Large intestine (tissue), 12 donors: ENCODE data around the gene SPPL3. TPM values are rescaled to one million over a fixed set of nuclear protein-coding genes. Genes with fewer than 3 reads are reported as not detected.
"Not testable (repeated sequence)": the region's sequence is repeated elsewhere in the genome, so short reads cannot be mapped to it uniquely, and the experiment has no call there.

Experiments
- DNase-seq, 2 donors: peaks; one replicate each; pipeline versions ENCODE4 v3.0.0 to v3.0.0-alpha.2; 2013
- H3K27ac ChIP-seq: one replicate; pipeline ENCODE4 v1.5.1; 2013; ENCODE audit warnings: low read length
- H3K27me3 ChIP-seq: 2 replicates; pipeline ENCODE4 v1.6.1; 2013; ENCODE audit warnings: low read length; ENCODE audit not compliant: control insufficient read depth, insufficient read depth
- H3K36me3 ChIP-seq: 2 replicates; pipeline ENCODE4 v1.6.1; 2013; ENCODE audit warnings: low read length; ENCODE audit not compliant: control insufficient read depth, insufficient read depth
- H3K4me1 ChIP-seq: one replicate; pipeline ENCODE4 v1.6.1; 2013; ENCODE audit warnings: low read length; ENCODE audit not compliant: control insufficient read depth, insufficient read depth
- H3K4me3 ChIP-seq: one replicate; pipeline ENCODE4 v1.5.1; 2013; ENCODE audit warnings: low read length
- H3K9me3 ChIP-seq: one replicate; pipeline ENCODE4 v1.6.1; 2013; ENCODE audit warnings: mild to moderate bottlenecking, low read depth, low read length, moderate library complexity; ENCODE audit not compliant: control insufficient read depth
- WGBS: methylation state at CpG from one replicate; pipeline ENCODE4 v1.1.5; 2013; ENCODE audit warnings: low lambda C conversion rate; ENCODE audit not compliant: insufficient coverage; 5-methylcytosine and 5-hydroxymethylcytosine counted together
- long read RNA-seq, 11 donors: transcript quantifications; one replicate each; lab custom pipeline, GENCODE V29; 2026
- polyA plus RNA-seq: library from polyadenylated mRNA; unstranded; fragments of 120-200 nt; gene quantifications from one replicate; pipeline ENCODE4 v1.2.1, GENCODE V29; 2013

The SPPL3 gene, protein sequence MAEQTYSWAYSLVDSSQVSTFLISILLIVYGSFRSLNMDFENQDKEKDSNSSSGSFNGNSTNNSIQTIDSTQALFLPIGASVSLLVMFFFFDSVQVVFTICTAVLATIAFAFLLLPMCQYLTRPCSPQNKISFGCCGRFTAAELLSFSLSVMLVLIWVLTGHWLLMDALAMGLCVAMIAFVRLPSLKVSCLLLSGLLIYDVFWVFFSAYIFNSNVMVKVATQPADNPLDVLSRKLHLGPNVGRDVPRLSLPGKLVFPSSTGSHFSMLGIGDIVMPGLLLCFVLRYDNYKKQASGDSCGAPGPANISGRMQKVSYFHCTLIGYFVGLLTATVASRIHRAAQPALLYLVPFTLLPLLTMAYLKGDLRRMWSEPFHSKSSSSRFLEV
- polyA plus RNA-seq: 48.1 TPM
- long read RNA-seq, donor 1, full-length matches to known transcripts: 8 of 8 reads
- long read RNA-seq, donor 1, partial matches to known transcripts: 0 of 8 reads
- long read RNA-seq, donor 1, other reads (novel, unspliced or antisense): 0 of 8 reads
- long read RNA-seq, donor 2, full-length matches to known transcripts: 16 of 22 reads
- long read RNA-seq, donor 2, partial matches to known transcripts: 6 of 22 reads
- long read RNA-seq, donor 2, other reads (novel, unspliced or antisense): 0 of 22 reads
- long read RNA-seq, donor 3: 0 reads
- long read RNA-seq, donor 4, full-length matches to known transcripts: 2 of 2 reads
- long read RNA-seq, donor 4, partial matches to known transcripts: 0 of 2 reads
- long read RNA-seq, donor 4, other reads (novel, unspliced or antisense): 0 of 2 reads
- long read RNA-seq, donor 5, full-length matches to known transcripts: 8 of 8 reads
- long read RNA-seq, donor 5, partial matches to known transcripts: 0 of 8 reads
- long read RNA-seq, donor 5, other reads (novel, unspliced or antisense): 0 of 8 reads
- long read RNA-seq, donor 6, full-length matches to known transcripts: 16 of 16 reads
- long read RNA-seq, donor 6, partial matches to known transcripts: 0 of 16 reads
- long read RNA-seq, donor 6, other reads (novel, unspliced or antisense): 0 of 16 reads
- long read RNA-seq, donor 7, full-length matches to known transcripts: 7 of 7 reads
- long read RNA-seq, donor 7, partial matches to known transcripts: 0 of 7 reads
- long read RNA-seq, donor 7, other reads (novel, unspliced or antisense): 0 of 7 reads
- long read RNA-seq, donor 8, full-length matches to known transcripts: 10 of 10 reads
- long read RNA-seq, donor 8, partial matches to known transcripts: 0 of 10 reads
- long read RNA-seq, donor 8, other reads (novel, unspliced or antisense): 0 of 10 reads
- long read RNA-seq, donor 9, full-length matches to known transcripts: 20 of 20 reads
- long read RNA-seq, donor 9, partial matches to known transcripts: 0 of 20 reads
- long read RNA-seq, donor 9, other reads (novel, unspliced or antisense): 0 of 20 reads
- long read RNA-seq, donor 10, full-length matches to known transcripts: 25 of 25 reads
- long read RNA-seq, donor 10, partial matches to known transcripts: 0 of 25 reads
- long read RNA-seq, donor 10, other reads (novel, unspliced or antisense): 0 of 25 reads
- long read RNA-seq, donor 11, full-length matches to known transcripts: 15 of 15 reads
- long read RNA-seq, donor 11, partial matches to known transcripts: 0 of 15 reads
- long read RNA-seq, donor 11, other reads (novel, unspliced or antisense): 0 of 15 reads

- H3K4me3 ChIP-seq: peak within 1 kb of the TSS; percentile 84
- no CpG with 5 or more reads among the region's 66 CpGs for WGBS
These were observed at the start of gene SPPL3 for GRCh38 chr12:120904197-120904773. Gene SPPL3, minus strand, starts transcription at chr12:120904358. Its CDS starts 491 bp downstream, at chr12:120903867.

GRCh38 chr12:120950807-120951206 lies 46.6 kb upstream of the SPPL3 start:
- no peak for DNase-seq
- no CpG with 5 or more reads among the region's 5 CpGs for WGBS
- H3K4me3 ChIP-seq: no peak overlapping the region
- no peaks in the 10 kb centered on the region for H3K27me3 ChIP-seq
- H3K4me1 ChIP-seq: no peaks in the 10 kb centered on the region
- H3K9me3 ChIP-seq: peaks cover 8% of the 10 kb centered on the region
- no peaks in the 10 kb centered on the region for H3K36me3 ChIP-seq
- no peak overlapping the region for H3K27ac ChIP-seq

More at GRCh38 chr12:120904197-120904773, at the start of gene SPPL3:
- Histone ChIP-seq H3K9me3 (no peaks in the 10 kb centered on the region), H3K27me3 (no peaks in the 10 kb centered on the region), H3K36me3 (peaks cover 5% of the 10 kb centered on the region), H3K4me1 (peaks cover 8% of the 10 kb centered on the region), H3K27ac (peak within 1 kb of the TSS; percentile 77)
- DNase-seq: peak; percentile 85 to 92

GRCh38 chr12:120950260-120950799 lies 46.2 kb upstream of the SPPL3 start:
- not testable (repeated sequence) for H3K27ac ChIP-seq, H3K4me1 ChIP-seq, H3K36me3 ChIP-seq, DNase-seq, H3K27me3 ChIP-seq, H3K4me3 ChIP-seq, H3K9me3 ChIP-seq
- no CpG with 5 or more reads among the region's 31 CpGs for WGBS

DNA sequence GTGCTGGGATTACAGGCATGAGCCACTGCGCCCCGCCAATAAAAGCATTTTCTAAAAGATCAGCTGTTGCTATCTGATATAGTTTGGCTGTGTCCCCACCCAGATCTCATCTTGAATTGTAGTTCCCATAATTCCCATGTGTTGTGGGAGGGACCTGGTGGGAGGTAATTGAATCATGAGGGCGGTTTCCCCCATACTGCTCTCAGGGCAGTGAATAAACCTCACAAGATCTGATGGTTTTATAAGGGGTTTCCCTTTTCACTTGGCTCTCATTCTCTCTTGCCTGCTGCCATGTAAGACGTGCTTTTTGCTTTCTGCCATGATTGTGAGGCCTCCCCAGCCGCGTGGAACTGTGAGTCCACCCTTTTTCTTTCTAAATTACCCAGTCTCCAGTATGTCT lies 41.4 kb upstream of the SPPL3 start:
- not testable (repeated sequence) for DNase-seq, H3K36me3 ChIP-seq, H3K27ac ChIP-seq, H3K27me3 ChIP-seq, H3K9me3 ChIP-seq, H3K4me1 ChIP-seq, H3K4me3 ChIP-seq
- WGBS: 100% methylated on average over 1 of the region's 6 CpGs

- H3K27me3 ChIP-seq: no peaks in the 10 kb centered on the region
- H3K4me3 ChIP-seq: no peak overlapping the region
- H3K4me1 ChIP-seq: no peaks in the 10 kb centered on the region
- no peaks in the 10 kb centered on the region for H3K9me3 ChIP-seq
- DNase-seq: peak in 1 of 2 donors; percentile 47
- H3K36me3 ChIP-seq: no peaks in the 10 kb centered on the region
- no peak overlapping the region for H3K27ac ChIP-seq
- no CpG with 5 or more reads among the region's 9 CpGs for WGBS
These were observed 40.6 kb upstream of the SPPL3 start for GRCh38 chr12:120944645-120945217.

- Histone ChIP-seq H3K4me1 (no peaks in the 10 kb centered on the region), H3K4me3 (no peak overlapping the region), H3K9me3 (no peaks in the 10 kb centered on the region), H3K36me3 (no peaks in the 10 kb centered on the region), H3K27me3 (no peaks in the 10 kb centered on the region), H3K27ac (no peak overlapping the region)
- DNase-seq: no peak
- WGBS: no CpG with 5 or more reads among the region's 3 CpGs
These were observed 39.3 kb upstream of the SPPL3 start for GRCh38 chr12:120943482-120943881.

- no peaks in the 10 kb centered on the region for H3K4me1 ChIP-seq
- H3K27me3 ChIP-seq: no peaks in the 10 kb centered on the region
- DNase-seq: no peak
- H3K36me3 ChIP-seq: no peaks in the 10 kb centered on the region
- no peaks in the 10 kb centered on the region for H3K9me3 ChIP-seq
- H3K27ac ChIP-seq: no peak overlapping the region
- WGBS: no CpG with 5 or more reads among the region's 3 CpGs
- no peak overlapping the region for H3K4me3 ChIP-seq
These were observed 37.8 kb upstream of the SPPL3 start for GRCh38 chr12:120941846-120942405.

- no peak overlapping the region for H3K4me3 ChIP-seq
- H3K9me3 ChIP-seq: no peaks in the 10 kb centered on the region
- no peak for DNase-seq
- WGBS: no CpG with 5 or more reads among the region's 4 CpGs
- H3K27me3 ChIP-seq: no peaks in the 10 kb centered on the region
- H3K36me3 ChIP-seq: no peaks in the 10 kb centered on the region
- no peak overlapping the region for H3K27ac ChIP-seq
- H3K4me1 ChIP-seq: no peaks in the 10 kb centered on the region
These were observed 37.3 kb upstream of the SPPL3 start for GRCh38 chr12:120941412-120941811.

DNA sequence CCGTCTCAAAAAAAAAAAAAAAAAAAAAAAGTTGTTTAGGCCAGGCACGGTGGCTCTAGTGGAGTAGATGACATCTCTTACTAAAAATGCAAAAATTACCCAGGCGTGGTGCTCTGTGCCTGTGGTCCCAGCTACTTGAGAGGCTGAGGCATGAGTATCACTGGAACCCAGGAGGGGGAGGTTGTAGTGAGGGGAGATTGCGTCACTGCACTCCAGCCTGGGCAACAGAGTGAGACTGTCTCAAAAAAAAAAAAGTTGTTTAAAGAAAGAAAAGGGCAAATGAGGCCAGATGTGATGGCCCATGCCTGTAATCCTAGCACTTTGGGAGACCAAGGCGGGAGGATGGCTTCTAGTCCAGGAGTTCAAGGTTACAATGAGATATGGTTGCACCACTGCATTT lies 36.6 kb upstream of the SPPL3 start:
- H3K36me3 ChIP-seq: no peaks in the 10 kb centered on the region
- no peak for DNase-seq
- no peaks in the 10 kb centered on the region for H3K4me1 ChIP-seq
- WGBS: no CpG with 5 or more reads among the region's 5 CpGs
- H3K9me3 ChIP-seq: no peaks in the 10 kb centered on the region
- H3K27me3 ChIP-seq: no peaks in the 10 kb centered on the region
- H3K4me3 ChIP-seq: no peak overlapping the region
- H3K27ac ChIP-seq: no peak overlapping the region
